NCI-H345 (cell line): Measurements from ENCODE around the gene SLIT3.
"Not testable (repeated sequence)": the region's sequence is repeated elsewhere in the genome, so short reads cannot be mapped to it uniquely, and the experiment has no call there.

ENCODE experiments used
- DNase-seq: peaks from one replicate; lab custom pipeline; 2025; lab: John Stamatoyannopoulos, UW

SLIT3 gene

GRCh38 chr5:168638846-168639245 lies 662.1 kb downstream of the SLIT3 start:
- not testable (repeated sequence) for DNase-seq

DNA sequence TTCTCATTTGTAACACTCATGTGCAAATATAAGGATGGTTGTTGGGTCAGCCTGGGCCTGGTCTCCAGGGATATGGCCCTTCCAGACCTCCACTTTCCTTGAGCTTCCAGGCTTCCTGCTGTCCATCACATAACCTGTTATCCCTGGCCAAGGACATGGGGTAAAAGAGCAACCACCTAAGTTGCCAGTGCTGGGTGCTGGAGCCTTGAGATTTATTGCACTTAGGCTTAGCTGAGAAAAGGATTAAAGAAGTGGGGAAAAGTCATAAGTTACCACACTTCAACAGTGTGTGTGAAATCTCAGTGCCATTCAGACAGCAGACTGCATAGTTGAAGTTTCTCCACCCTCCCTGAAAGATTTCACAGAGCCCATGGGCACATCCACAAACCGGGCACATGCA lies 663.1 kb downstream of the SLIT3 start:
- DNase-seq = no peak

GRCh38 chr5:168637281-168637680 lies 663.7 kb downstream of the SLIT3 start:
- DNase-seq = no peak

DNA sequence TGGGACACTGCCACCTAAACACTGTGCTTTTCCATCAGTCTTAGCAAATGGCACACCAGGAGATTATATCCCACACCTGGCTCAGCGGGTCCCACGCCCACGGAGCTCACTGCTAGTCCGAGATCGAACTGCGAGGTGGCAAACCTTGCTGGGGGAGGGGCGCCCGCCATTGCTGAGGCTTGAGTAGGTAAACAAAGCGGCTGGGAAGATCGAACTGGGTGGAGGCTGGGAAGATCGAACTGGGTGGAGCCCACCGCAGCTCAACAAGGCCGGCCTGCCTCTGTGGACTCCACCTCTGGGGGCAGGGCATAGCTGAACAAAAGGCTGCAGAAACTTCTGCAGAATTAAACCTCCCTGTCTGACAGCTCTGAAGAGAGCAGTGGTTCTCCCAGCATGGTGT lies 670.0 kb downstream of the SLIT3 start:
- not testable (repeated sequence) for DNase-seq

DNA sequence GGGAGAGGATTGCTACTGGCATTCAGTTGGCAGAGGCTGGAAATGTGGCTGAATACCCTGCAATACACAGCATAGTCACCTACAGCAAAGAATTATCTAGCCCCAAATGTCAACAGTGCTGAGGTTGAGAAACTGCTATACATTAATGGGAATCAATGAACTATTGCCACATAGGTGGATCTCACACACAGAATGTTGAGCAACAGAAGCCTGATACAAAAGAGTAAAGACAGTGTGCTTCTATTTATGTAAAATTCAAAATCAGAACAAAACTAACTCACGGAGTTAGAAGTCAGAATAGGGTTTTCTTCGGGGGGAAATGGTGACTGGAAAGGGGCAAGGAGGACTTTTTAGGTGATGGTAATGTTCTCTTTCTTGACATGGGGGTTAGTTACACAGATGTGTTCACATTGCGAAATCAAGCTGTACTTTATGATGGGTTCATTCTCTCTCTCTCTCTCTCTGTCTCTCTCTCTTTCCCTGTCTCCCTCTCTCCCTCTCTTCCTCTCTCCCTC lies 676.0 kb downstream of the SLIT3 start:
- no peak for DNase-seq

DNA sequence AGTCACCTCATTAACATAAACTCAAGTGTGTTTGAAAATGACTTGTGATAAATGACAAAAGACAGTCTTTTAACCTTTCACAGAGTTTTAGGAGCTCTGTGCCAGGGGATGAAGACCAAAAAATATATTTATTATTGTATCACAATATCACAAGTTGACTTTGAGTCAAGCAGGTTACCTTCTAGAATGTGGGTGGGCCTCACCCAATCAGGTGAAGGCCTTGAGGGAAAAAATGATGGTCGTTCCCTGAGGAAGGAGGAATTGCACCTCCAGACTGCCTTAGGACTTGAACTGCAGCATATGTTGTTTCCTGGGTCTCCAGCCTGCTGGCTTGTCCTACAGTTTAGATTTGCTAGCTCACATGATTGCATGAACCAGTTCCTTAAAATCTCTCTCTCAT lies 680.1 kb downstream of the SLIT3 start:
- no peak for DNase-seq

- DNase-seq = no peak
These were observed 686.3 kb downstream of the SLIT3 start for GRCh38 chr5:168614661-168615060.

- no peak for DNase-seq
These were observed 686.9 kb downstream of the SLIT3 start for GRCh38 chr5:168613996-168614395.

DNA sequence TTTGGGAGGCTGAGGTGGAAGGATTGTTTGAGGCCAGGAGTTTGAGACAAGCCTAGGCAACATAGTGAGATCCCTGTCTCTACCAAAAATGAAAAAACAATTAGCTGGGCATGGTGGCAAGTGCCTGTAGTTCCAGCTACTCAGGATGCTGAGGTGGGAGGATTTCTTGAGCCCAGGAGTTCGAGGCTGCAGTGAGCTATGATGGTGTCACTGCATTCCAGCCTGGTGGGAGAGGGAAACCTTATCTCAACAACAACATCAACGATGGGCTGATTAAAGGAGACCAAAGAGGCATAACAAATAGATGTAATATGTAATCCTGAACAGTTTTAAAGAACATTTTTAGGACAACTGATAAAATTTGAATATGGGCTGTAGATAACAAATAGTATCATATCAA lies 687.5 kb downstream of the SLIT3 start:
- no peak for DNase-seq

DNA sequence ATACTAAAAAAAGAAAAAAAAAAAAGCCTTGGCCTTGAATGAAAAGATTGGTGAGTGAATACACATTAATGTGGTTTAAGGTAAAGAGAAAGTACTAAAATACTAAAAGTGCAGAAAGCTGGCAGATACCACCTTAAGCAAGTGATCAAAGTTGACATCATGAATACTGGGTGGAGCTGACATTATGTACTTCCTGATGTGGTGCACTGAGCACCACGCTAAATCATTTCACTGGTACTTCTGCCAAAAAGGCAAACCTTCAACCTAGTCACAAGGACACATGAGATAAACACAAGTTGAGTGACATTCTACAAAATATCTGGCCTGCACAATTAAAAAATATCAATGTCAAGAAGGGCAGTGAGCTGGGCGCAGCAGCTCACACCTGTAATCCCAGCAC lies 687.9 kb downstream of the SLIT3 start:
- no peak for DNase-seq

DNA sequence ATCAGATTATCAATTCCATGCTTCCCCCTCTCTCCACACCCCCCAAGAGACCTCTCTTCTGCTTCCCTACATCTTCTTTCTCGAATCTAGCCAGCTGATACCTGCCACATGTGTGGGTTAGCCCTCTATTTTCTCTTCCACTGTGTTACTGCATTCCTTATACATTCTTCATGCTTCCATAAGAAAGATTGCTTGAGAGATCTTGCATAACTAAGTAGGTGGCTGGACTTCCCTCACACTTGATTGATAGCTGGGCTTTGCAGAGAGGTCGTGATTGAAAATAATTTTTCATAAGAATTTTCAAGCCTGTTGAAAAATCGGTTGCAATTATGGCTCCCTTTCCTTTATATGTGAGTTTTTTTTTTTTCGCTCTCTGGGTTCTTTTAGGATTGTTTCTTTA lies 688.8 kb downstream of the SLIT3 start:
- DNase-seq = no peak
